ENCODE results near the gene PUDP.
"Not testable (repeated sequence)": the region's sequence is repeated elsewhere in the genome, so short reads cannot be mapped to it uniquely, and the experiment has no call there.

Gene PUDP

GRCh38 chrX:7025471-7025870 is 122.5 kb downstream of the PUDP start:
- DNase-seq = no peak

GRCh38 chrX:7024850-7025249 is 123.1 kb downstream of the PUDP start:
- no peak for DNase-seq

- not testable (repeated sequence) for DNase-seq
Measured at GRCh38 chrX:7022996-7023395, 125.0 kb downstream of the PUDP start.

DNA sequence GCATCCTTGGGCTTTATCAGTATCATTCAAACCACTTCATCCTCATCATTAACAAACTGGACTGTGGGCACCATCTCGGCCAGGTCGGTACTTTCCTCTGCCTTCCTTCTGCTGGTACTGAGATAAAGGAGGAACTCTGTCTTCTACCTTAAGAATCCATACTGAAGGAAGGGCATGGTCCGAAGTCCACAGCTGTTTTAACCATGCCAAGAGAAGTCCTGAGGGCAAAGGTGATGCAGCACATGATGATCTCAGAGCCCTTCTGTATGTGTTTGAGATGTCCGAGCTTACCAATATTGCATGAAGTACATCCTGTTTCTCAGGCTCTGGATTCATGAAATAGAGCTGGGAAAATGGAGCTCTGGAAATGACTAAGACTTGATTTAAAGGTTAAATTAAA is 126.0 kb downstream of the PUDP start:
- no peak for DNase-seq

- no peak for DNase-seq
Measured at GRCh38 chrX:7019555-7019954, 128.4 kb downstream of the PUDP start.

DNA sequence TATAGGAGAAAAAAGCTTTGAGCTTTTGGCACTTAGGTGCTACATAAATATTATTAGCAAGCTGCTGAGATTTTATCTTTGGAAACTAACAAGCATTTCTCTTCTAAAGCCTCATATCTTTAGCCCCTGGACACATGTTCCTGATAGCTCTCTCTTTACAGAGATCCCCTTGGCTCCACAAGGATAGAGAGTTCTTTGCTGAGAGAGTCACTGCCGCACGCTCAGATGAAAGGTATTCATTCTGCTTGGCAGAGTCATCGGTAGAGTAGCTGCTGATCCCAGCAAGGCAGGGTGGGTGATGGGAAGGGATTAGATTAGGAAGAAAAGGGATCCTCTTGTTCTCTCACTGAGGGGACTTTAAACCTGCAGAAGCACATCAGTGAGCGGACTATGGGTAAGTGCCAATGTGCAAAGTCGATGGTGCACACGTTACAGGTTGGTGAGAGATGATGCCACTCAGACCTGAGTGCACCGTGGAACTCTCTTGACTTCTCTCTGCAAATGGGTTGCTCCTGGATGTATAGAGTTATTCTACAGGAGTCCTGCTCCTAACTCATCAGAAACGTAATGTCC is 135.6 kb downstream of the PUDP start:
- not testable (repeated sequence) for DNase-seq

- DNase-seq = not testable (repeated sequence)
Measured at GRCh38 chrX:7010897-7011296, 137.1 kb downstream of the PUDP start.

DNA sequence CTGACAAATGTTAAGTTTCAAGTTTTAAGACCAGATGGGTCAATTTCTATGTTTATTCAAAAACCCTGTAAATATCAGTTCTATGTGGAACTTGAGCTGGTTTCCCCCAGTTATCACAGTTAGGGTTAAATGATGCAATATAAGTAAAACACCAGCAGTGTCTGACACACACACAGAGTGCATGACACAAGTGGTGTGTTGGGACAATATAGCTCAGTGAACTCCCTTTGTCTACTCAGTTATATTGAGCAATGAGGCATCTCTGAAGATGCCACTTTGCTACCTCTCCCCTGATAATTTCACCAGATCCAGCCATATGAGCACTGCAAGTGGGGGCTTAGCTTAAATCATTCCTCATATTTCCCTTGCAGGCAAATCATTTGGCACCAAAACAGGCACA is 140.6 kb downstream of the PUDP start:
- DNase-seq = not testable (repeated sequence)

All from C1 segment of cervical spinal cord (tissue), 14 donors.